Cortex of kidney (tissue), 1 donor: ENCODE measurements around the gene AR.

Experiments used
- DNase-seq: peaks from one replicate; lab custom pipeline; 2025; lab: John Stamatoyannopoulos, UW

Gene AR

DNA sequence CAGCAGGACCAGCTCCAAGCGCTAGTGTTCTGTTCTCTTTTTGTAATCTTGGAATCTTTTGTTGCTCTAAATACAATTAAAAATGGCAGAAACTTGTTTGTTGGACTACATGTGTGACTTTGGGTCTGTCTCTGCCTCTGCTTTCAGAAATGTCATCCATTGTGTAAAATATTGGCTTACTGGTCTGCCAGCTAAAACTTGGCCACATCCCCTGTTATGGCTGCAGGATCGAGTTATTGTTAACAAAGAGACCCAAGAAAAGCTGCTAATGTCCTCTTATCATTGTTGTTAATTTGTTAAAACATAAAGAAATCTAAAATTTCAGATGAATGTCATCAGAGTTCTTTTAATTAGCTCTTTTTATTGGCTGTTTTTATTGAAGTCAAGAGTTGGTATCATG is 186.5 kb downstream of the AR start:
- DNase-seq = no peak

DNA sequence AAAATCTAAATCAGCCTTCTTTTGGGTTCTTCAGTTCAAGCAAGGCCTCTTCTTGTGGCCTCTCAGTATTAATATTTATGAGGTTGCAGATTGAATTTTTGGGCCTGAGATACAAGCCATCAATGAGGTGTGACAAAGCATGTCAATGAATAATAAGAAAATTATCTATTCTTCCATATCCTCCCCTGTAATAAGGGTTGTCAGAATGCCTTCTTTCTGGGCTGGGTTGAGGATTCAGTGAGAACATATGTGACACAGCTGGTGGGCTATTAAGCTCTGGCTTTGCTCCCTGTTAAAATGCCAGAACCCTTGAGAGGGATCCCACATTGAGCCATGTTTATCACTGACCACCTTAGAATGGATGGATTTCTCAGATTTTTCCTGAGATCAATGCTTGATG is 187.2 kb downstream of the AR start:
- DNase-seq = no peak

GRCh38 chrX:67732864-67733263 is 189.0 kb downstream of the AR start:
- no peak for DNase-seq

DNA sequence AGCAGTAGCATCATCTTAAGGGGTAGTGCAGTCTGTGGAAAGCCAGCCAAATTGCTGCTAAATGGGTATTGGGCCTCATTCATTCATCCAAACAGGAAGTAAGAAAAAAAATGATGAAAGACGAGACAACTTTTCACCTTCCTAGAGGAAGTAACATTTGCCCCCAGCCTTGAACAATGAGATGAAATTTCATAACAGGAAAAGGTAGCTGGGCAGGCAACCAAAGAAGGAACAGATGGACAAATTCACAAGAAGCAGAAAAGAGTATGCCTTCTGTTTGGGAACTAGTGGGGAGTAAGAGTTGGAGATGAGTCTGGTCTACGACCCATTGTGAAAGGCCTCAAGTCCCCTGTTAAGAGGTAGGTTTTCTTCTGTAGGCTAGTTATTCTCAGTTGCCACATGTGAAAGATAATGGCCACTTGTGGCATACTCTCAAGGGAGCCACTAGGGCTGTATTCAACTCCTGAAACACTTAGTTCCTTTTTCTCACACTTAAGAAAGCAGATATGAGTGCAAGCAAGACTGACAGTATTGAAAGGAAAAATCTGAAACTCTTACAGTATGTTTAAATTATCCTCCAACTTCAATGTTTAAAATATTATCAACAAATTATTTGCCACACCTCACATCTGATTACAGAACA is 190.4 kb downstream of the AR start:
- DNase-seq = no peak

- no peak for DNase-seq
Observed at GRCh38 chrX:67749536-67749935, 205.7 kb downstream of the AR start.

DNA sequence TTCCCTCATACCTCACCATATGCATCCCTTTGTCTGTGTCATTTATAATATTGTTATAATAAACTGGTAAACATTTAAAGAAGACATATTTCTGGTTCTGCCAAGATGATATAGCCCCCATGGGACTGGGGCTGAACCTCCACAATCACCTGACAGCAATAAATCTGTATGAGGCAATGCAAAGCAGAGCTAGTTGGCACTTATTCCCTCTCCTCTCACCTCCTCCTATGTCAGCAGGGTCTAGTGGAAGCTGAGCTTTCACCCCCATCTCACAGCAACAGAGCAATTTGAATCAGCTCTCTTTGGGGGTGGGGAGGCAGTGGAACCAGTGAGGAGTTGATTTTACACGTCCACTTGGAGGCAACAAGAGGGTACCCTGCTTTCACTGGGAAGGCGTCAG is 206.9 kb downstream of the AR start:
- no peak for DNase-seq

GRCh38 chrX:67759018-67759417 is 215.2 kb downstream of the AR start:
- no peak for DNase-seq

- DNase-seq = no peak
Observed at GRCh38 chrX:67777148-67777547, 233.3 kb downstream of the AR start.

- no peak for DNase-seq
Observed at GRCh38 chrX:67779099-67779498, 235.3 kb downstream of the AR start.
